Astrocyte of the spinal cord (primary cell): ENCODE data around the gene DDX56.
"Not testable (repeated sequence)": the region's sequence is repeated elsewhere in the genome, so short reads cannot be mapped to it uniquely, and the experiment has no call there.

Source experiments
- DNase-seq: peaks from one replicate; pipeline ENCODE4 v3.0.0; 2011; ENCODE audit warnings: low read depth, low spot score
- H3K4me3 ChIP-seq: 2 replicates; pipeline ENCODE4 v1.5.1; 2011; ENCODE audit warnings: low read depth, mild to moderate bottlenecking, low read length, moderate library complexity
- in situ Hi-C: cut with HindIII; loops from 2 replicates; pipeline ENCODE4 v1.10.0; 2017; ENCODE audit warnings: low sequenced_read_pairs
- TF ChIP-seq, protein P1 (sequence below): IDR thresholded peaks from 2 replicates; pipeline ENCODE4 v1.5.1; 2012; ENCODE audit warnings: low read depth, mild to moderate bottlenecking, low read length, inconsistent platforms

Gene DDX56

DNA sequence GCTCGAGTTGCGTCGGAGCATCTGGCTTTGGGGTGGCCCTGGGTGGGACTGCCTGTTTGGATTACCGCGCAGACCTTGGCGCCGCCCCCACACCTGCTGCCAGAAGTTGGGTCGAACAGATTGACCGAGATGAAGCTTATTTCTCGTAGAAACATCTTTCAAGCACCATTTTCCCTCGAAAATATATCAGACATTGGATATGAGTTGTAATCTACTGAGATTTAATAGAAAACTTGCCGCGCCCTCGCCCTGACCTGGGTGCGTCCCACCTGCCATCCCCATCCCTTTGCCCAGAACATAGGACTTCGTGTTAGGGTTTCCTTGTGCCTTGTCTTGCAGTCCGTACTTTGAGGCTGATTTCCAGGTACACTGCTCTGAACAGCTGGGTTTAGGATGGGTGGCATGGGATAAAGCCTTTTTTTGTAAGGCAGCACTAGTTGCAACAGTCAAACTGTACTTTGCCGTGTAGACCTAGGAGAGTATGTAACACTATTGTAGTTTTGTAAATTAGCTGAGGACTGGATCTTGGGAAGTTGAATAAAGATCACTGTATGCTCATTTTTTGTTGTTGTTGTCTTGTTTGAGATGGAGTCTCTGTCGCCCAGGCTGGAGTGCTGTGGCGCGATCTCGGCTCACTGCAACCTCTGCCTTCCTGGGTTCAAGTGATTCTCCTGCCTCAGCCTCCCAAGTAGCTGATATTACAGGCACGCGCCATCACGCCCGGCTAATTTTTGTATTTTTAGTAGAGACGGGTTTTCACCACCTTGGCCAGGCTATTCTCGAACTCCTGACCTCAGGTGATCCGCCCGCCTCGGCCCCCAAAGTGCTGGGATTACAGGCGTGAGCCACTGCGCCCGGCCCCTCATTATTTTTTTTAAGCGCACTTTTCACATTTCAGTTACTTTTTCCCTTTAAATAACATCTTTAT is 33.7 kb upstream of the DDX56 start:
- H3K4me3 ChIP-seq, result peak overlapping the region; percentile 89
- DNase-seq, result no peak
- in situ Hi-C loops, result no loop called here
- TF ChIP-seq, protein P1, sequence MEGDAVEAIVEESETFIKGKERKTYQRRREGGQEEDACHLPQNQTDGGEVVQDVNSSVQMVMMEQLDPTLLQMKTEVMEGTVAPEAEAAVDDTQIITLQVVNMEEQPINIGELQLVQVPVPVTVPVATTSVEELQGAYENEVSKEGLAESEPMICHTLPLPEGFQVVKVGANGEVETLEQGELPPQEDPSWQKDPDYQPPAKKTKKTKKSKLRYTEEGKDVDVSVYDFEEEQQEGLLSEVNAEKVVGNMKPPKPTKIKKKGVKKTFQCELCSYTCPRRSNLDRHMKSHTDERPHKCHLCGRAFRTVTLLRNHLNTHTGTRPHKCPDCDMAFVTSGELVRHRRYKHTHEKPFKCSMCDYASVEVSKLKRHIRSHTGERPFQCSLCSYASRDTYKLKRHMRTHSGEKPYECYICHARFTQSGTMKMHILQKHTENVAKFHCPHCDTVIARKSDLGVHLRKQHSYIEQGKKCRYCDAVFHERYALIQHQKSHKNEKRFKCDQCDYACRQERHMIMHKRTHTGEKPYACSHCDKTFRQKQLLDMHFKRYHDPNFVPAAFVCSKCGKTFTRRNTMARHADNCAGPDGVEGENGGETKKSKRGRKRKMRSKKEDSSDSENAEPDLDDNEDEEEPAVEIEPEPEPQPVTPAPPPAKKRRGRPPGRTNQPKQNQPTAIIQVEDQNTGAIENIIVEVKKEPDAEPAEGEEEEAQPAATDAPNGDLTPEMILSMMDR, result no peak

DNA sequence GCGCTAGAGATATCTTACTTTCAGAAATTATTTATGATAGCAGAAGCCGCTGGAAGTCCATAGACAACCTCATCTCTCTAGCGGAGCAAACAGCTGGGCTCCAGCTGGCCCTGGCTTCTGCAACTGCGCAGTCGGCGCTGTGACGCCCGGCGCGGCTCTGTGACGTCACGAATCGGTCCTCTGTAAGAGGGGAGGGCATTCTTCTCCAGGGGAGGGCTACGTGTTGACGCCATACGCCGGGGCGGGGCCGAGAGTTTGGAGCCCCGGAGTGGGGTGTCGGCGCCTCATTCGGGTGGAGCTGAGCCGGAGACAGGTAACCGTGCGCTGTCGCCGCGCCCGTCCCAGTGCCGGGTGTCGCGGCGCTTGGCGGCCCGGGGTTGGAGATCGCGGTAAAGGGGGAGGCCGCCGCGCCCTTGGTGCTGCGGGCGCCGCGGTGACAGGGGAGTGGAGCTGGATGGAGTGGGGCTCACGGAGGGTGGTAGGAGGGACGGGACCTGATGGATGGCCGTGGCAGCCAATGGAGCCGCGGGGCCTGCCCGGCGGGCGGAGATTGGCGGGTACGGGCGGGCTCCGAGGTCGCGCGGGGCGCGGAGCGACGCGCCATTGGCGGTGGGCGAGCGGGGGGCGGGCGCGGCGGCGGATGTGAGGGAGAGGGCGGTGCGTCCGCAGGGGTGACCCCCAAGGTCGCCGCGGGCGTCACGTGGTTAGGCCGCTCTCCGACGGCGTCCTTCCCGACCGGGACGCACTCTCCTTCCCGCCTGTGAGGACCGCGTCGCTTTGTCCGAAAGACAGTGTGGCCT is 32.8 kb upstream of the DDX56 start, which contains the start of gene OGDH:
TSS of gene OGDH (plus strand) at position 287 of the 800 bp plus-strand sequence. CDS start 17,717 bp downstream, outside the sequence.
- peak within 1 kb of the TSS; percentile 89 for H3K4me3 ChIP-seq
- DNase-seq, result peak; percentile 99
- in situ Hi-C loops, result no loop called here
- TF ChIP-seq, protein P1, result no peak

DNA sequence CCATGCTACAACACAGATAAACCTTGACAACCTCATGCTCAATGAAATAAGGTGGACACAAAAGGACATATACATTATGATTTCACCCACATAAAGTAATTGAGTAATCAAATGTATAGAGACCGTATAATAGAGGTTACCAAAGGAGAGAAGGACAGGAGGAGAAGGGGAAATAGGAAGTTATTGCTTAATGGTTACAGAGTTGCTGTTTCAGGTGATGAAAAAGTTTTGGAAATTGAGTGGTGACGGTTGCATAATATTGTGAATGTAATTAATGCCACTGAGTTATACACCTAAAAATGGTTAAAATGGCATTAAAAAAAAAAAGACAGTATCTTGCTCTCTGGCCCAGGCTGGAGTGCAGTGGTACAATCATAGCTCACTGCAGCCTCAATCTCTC is 31.2 kb upstream of the DDX56 start:
- no peak overlapping the region for H3K4me3 ChIP-seq
- DNase-seq, result no peak
- TF ChIP-seq, protein P1, result no peak
- in situ Hi-C loops, result no loop called here

DNA sequence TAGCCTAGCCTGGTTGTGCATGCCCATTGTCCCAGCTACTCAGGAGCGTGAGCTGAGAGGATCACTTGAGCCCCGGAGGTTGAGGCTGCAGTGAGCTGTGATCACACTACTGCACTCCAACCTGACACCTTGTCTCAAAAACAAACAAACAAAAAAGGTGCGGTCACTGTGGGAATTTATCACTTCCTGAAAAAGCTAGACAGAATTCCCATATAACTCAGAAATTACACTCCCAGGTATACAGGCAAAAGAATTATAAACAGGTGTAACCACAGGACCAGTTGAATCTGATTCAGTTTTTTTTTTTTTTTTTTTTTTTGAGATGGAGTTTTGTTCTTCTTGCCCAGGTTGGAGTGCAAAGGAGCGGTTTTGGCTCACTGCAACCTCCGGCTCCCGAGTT is 29.5 kb upstream of the DDX56 start:
- in situ Hi-C loops, result no loop called here
- H3K4me3 ChIP-seq, result no peak overlapping the region
- no peak for DNase-seq
- TF ChIP-seq, protein P1, result no peak

DNA sequence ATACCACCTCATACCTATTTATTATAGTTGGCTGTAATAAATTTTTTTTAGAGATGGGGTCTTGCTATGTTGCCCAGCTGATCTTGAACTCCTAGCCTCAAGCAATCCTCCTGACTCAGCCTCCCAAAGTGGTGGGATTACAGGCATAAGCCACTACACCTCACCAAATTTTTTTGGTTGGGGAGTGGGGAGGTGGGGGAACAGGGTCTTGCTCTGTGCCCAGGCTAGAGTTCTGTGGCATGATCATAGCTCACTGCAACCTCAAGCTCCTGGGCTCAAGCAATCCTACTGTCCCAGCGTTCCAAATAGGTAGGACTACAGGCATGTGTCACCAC is 28.8 kb upstream of the DDX56 start:
- TF ChIP-seq, protein P1, result no peak
- no peak overlapping the region for H3K4me3 ChIP-seq
- in situ Hi-C loops, result no loop called here
- DNase-seq, result no peak

DNA sequence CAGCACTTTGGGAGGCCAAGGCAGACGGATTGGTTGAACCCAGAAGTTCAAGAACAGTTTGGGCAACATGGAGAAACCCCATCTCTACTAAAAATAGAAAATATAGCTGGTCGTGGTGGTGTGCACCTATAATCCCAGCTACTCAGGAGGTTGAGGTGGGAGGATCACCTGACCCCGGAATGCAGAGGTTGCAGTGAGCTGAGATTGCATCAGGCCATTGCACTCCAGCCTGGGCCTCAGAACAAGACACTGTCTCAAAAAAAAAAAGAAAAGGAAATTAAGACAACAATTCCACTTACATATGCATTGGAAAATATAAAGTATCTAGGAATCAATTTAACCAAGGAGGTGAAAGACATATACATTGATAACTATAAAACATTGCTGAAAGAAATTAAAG is 25.5 kb upstream of the DDX56 start:
- TF ChIP-seq, protein P1, result no peak

DNA sequence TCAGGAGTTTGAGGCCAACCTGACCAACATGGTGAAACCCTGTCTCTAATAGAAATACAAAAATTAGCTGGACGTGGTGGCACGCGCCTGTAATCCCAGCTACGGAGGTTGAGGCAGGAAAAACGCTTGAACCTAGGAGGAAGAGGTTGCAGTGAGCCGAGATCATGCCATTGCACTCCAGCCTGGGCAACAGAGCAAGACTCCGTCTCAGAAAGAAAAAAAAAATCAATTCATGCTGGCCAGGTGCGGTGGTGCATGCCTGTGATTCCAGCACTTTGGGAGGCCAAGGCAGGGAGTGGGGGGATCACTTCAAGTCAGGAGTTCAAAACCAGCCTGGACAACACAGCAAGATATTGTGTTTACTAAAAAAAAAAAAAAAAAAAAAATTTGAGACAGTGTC is 23.5 kb upstream of the DDX56 start:
- H3K4me3 ChIP-seq, in situ Hi-C loops, DNase-seq: not testable (repeated sequence)

More for the DNA sequence above, 25.5 kb upstream of the DDX56 start:
- no peak for DNase-seq
- no peak overlapping the region for H3K4me3 ChIP-seq
- in situ Hi-C loops, result no loop called here
